T-helper 22 cell (primary cell): Measurements from ENCODE around the gene IQSEC1.

Experiments used
- DNase-seq: peaks from one replicate; pipeline ENCODE4 v3.0.0-alpha.2; 2020; ENCODE audit warnings: low read depth

IQSEC1 gene

GRCh38 chr3:12999147-13000140 lies 73.8 kb downstream of the IQSEC1 start:
- DNase-seq = no peak

GRCh38 chr3:12998648-12999047 lies 74.6 kb downstream of the IQSEC1 start:
- DNase-seq = no peak

- DNase-seq = no peak
Observed at GRCh38 chr3:12997387-12997786, 75.8 kb downstream of the IQSEC1 start.

GRCh38 chr3:12996181-12996506 lies 77.1 kb downstream of the IQSEC1 start:
- DNase-seq = no peak

GRCh38 chr3:12995389-12996180 lies 77.6 kb downstream of the IQSEC1 start:
- no peak for DNase-seq

- peak; percentile 75 for DNase-seq
Observed at GRCh38 chr3:12994607-12995388, 78.4 kb downstream of the IQSEC1 start.

GRCh38 chr3:12994357-12994606 lies 78.9 kb downstream of the IQSEC1 start:
- DNase-seq = no peak

GRCh38 chr3:12993517-12994356 lies 79.5 kb downstream of the IQSEC1 start:
- no peak for DNase-seq

- DNase-seq = no peak
Observed at GRCh38 chr3:12992629-12993516, 80.4 kb downstream of the IQSEC1 start.

- DNase-seq = no peak
Observed at GRCh38 chr3:12991861-12992281, 81.4 kb downstream of the IQSEC1 start.

GRCh38 chr3:12991481-12991837 lies 81.8 kb downstream of the IQSEC1 start:
- no peak for DNase-seq

- DNase-seq = no peak
Observed at GRCh38 chr3:12990781-12991480, 82.3 kb downstream of the IQSEC1 start.

- no peak for DNase-seq
Observed at GRCh38 chr3:12990306-12990705, 82.9 kb downstream of the IQSEC1 start.

GRCh38 chr3:12988728-12989454 lies 84.3 kb downstream of the IQSEC1 start:
- DNase-seq = no peak

GRCh38 chr3:12987602-12988001 lies 85.6 kb downstream of the IQSEC1 start:
- no peak for DNase-seq

- no peak for DNase-seq
Observed at GRCh38 chr3:12986986-12987385, 86.2 kb downstream of the IQSEC1 start.

- no peak for DNase-seq
Observed at GRCh38 chr3:12986521-12986920, 86.7 kb downstream of the IQSEC1 start.

- DNase-seq = no peak
Observed at GRCh38 chr3:12986031-12986430, 87.2 kb downstream of the IQSEC1 start.

GRCh38 chr3:12985148-12985547 lies 88.1 kb downstream of the IQSEC1 start:
- DNase-seq = no peak
